Heart left ventricle (tissue), 13 donors: ENCODE results near the gene FKTN.

Experiments used
- POLR2A ChIP-seq, 2 donors: fragments of 450-650 bp; IDR thresholded peaks; one replicate each; pipeline ENCODE4 v1.6.1; 2017; ENCODE audit warnings: antibody characterized with exemption in 2 of 2, mild to moderate bottlenecking in 2 of 2, moderate library complexity in 2 of 2
- TF ChIP-seq, protein P1 (sequence below), 12 donors: fragments of 200-600 bp; sonication (generic) in 4 of 12; IDR thresholded peaks; one replicate each; pipeline versions ENCODE4 v1.5.0 to v1.8.0; 2018 to 2022; ENCODE audit warnings: antibody characterized with exemption in 12 of 12, mild to moderate bottlenecking in 5 of 12
- donor health status: ischemic (EF 13 %, LVEDD 7.1; RV severe dilation, severe dysfunction).
- donor health status: DM: no; HTN: yes; CAD: no.
- donor health status: DM: no; HTN: no; CAD: no.
- donor health status: ischemic (EF 25% LVEDD 6.9; RV normal size, moderate dysfunction).
- donor health status: ischemic (EF 25% LVEDD 5.7; RV mildly dilated, moderate dysfunction).
- donor health status: ischemic (EF 35%, LVEDD 5.7; RV mildly dilated, moderate dysfunction).
- donor health status: nonischemic (EF 11% LVEDD 7.7; RV severe dilation, severe dysfunction).
- donor health status: DM: yes; HTN: yes; CAD: no.
- donor health status: PGD.
- donor health status: ischemic (EF 29% LVEDD 5.4; RV normal size, mild dysfunction).
- donor health status: nonischemic (EF 23%, LVEDD 6.1; RV moderate dilation, normal function).

- TF ChIP-seq, protein P1, sequence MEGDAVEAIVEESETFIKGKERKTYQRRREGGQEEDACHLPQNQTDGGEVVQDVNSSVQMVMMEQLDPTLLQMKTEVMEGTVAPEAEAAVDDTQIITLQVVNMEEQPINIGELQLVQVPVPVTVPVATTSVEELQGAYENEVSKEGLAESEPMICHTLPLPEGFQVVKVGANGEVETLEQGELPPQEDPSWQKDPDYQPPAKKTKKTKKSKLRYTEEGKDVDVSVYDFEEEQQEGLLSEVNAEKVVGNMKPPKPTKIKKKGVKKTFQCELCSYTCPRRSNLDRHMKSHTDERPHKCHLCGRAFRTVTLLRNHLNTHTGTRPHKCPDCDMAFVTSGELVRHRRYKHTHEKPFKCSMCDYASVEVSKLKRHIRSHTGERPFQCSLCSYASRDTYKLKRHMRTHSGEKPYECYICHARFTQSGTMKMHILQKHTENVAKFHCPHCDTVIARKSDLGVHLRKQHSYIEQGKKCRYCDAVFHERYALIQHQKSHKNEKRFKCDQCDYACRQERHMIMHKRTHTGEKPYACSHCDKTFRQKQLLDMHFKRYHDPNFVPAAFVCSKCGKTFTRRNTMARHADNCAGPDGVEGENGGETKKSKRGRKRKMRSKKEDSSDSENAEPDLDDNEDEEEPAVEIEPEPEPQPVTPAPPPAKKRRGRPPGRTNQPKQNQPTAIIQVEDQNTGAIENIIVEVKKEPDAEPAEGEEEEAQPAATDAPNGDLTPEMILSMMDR (IDR thresholded peaks at IDR 0.05), result no peak
- no peak for TF ChIP-seq POLR2A (IDR thresholded peaks at IDR 0.05)
Measured at GRCh38 chr9:105510024-105510423, 47.9 kb upstream of the FKTN start.
